Measurements from ENCODE around the gene SUSD5. TPM values are rescaled to one million over a fixed set of nuclear protein-coding genes. Genes with fewer than 3 reads are reported as not detected.
A peak's percentile ranks its signal among the peaks of the same experiment; 100 is the strongest.

SUSD5 gene
- total RNA-seq, 4 donors from 2014 or later, result 0.42 to 2.3 (median 1.3) TPM

DNA sequence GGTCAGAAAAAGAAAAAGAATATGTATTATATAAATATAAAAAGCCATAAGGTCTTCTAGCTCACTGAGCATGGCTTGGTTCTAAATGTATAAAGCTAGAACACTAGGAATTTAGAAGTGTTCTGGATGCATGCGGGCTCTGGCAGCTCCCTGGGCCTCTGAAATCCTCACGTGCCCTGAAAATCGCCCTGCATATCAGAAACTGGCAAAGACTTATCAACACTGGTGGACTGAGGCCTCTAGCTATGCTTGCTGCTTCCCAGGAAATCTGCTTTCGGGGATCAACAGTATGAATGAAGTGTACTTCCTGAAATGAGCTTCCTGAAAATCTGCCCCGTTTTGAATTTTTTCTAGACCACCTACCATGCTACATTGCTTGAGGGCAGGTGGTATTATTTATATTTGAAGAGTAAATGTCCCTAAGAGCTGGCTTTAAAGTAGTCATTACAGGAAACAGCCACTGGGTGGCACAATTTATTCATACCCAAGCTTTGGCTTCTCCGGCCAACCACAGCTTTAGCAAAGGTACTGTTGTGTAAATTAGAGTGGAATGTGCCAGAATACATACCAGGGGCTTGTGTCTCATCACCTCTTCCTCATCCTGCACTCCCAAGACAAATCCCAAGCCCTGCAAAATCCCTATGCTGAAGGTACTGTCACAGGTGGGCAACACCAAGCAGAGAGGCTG is 87.1 kb downstream of the SUSD5 start:
- no peak for DNase-seq (ENCODE audit: extremely low spot score)
- WGBS, result 34% methylated on average over 6 of the region's 6 CpGs
- Histone ChIP-seq H3K4me1 (peaks cover 0 to 5% (median 4%) of the 10 kb centered on the region in 4 donors), H3K27ac (replicated peaks in 1 of 4) (no peak overlapping the region), H3K36me3 (peaks cover 50 to 86% (median 78%) of the 10 kb centered on the region in 4 donors), H3K9me3 (no peaks in the 10 kb centered on the region), H3K27me3 (no peaks in the 10 kb centered on the region), H3K4me3 (no peak overlapping the region)
- intact Hi-C loops (cut with DNase I), result loop anchor here (1.0 kb wide), 1 partner anchor 242 kb away; no protein-coding TSS in a partner anchor
- no peak for TF ChIP-seq EP300 (IDR thresholded peaks at IDR 0.05)
- TF ChIP-seq, protein P1, sequence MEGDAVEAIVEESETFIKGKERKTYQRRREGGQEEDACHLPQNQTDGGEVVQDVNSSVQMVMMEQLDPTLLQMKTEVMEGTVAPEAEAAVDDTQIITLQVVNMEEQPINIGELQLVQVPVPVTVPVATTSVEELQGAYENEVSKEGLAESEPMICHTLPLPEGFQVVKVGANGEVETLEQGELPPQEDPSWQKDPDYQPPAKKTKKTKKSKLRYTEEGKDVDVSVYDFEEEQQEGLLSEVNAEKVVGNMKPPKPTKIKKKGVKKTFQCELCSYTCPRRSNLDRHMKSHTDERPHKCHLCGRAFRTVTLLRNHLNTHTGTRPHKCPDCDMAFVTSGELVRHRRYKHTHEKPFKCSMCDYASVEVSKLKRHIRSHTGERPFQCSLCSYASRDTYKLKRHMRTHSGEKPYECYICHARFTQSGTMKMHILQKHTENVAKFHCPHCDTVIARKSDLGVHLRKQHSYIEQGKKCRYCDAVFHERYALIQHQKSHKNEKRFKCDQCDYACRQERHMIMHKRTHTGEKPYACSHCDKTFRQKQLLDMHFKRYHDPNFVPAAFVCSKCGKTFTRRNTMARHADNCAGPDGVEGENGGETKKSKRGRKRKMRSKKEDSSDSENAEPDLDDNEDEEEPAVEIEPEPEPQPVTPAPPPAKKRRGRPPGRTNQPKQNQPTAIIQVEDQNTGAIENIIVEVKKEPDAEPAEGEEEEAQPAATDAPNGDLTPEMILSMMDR (IDR thresholded peaks at IDR 0.05), result peak; percentile 67 to 79 (median 73)
- TF ChIP-seq POLR2A (IDR thresholded peaks at IDR 0.05; ENCODE audit: low read depth), result no peak

DNA sequence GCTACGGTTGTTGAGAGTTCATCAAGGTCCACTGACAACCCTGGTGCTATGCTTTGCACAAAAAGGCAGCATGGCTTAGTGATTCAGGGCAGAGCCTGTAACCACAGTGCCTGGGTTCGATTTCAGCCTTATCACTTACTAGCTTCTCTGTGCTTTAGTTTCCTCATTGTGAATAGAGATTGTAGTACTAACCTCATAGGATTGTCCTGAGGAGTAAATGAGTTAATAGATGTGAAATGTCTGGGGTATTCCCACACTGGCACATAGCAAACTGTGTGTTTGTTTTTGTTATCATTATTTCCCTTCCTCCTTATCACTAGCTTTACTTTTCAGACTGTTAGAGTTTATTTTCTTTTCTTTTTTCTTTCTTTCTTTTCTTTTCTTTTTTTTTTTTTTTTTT is 88.5 kb downstream of the SUSD5 start:
- Histone ChIP-seq H3K27me3 (no peaks in the 10 kb centered on the region), H3K27ac (replicated peaks in 1 of 4) (no peak overlapping the region), H3K36me3 (peaks cover 41 to 85% (median 79%) of the 10 kb centered on the region in 4 donors), H3K4me1 (peaks cover 0 to 5% (median 4%) of the 10 kb centered on the region in 4 donors), H3K4me3 (no peak overlapping the region), H3K9me3 (no peaks in the 10 kb centered on the region)
- TF ChIP-seq POLR2AphosphoS5 (IDR thresholded peaks at IDR 0.05) (no peak), POLR2A (IDR thresholded peaks at IDR 0.05; ENCODE audit: low read depth) (no peak), EP300 (IDR thresholded peaks at IDR 0.05) (no peak)
- TF ChIP-seq, protein P1 (IDR thresholded peaks at IDR 0.05), result no peak
- intact Hi-C loops (cut with DNase I), result no loop called here
- 96% methylated on average over 2 of the region's 2 CpGs for WGBS
- DNase-seq (ENCODE audit: extremely low spot score), result peak; percentile 34

- DNase-seq (ENCODE audit: extremely low spot score), result no peak
- 53% methylated on average over 1 of the region's 1 CpG for WGBS
- no peaks in the 10 kb centered on the region for H3K9me3 ChIP-seq
- peaks cover 31 to 85% (median 78%) of the 10 kb centered on the region in 4 donors for H3K36me3 ChIP-seq
- intact Hi-C loops (cut with DNase I), result no loop called here
- TF ChIP-seq EP300 (IDR thresholded peaks at IDR 0.05) (no peak), POLR2A (IDR thresholded peaks at IDR 0.05; ENCODE audit: low read depth) (no peak)
- TF ChIP-seq, protein P1 (IDR thresholded peaks at IDR 0.05), result no peak
- no peaks in the 10 kb centered on the region for H3K27me3 ChIP-seq
- no peak overlapping the region for H3K4me3 ChIP-seq
- H3K27ac ChIP-seq (replicated peaks in 1 of 4), result no peak overlapping the region
- H3K4me1 ChIP-seq, result peaks cover 0 to 5% (median 4%) of the 10 kb centered on the region in 4 donors
Observed at GRCh38 chr3:33128706-33129105, 89.9 kb downstream of the SUSD5 start.

DNA sequence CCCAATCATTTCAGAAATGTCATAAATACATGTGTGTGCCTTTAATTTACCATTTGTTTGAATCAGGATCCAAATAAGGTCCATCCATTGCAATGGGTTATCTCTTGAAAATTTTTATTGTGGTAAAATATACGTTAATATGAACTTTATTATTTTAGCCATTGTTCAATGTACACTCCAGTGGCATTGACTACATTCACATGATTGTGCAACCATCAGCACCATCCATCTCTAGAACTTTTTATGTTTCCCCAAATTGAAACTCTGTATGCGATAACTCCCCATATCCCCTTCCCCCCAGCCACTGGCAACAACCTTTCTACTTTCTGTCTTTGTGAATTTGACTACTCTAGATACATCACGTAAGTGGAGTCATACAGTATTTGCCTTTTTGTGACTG is 92.8 kb downstream of the SUSD5 start:
- TF ChIP-seq EP300 (IDR thresholded peaks at IDR 0.05), result no peak
- 97% methylated on average over 3 of the region's 3 CpGs for WGBS
- intact Hi-C loops (cut with DNase I), result no loop called here
- H3K27me3 ChIP-seq, result no peaks in the 10 kb centered on the region
- H3K4me1 ChIP-seq, result no peaks in the 10 kb centered on the region
- no peaks in the 10 kb centered on the region for H3K9me3 ChIP-seq
- no peak for DNase-seq (ENCODE audit: extremely low spot score)
- H3K36me3 ChIP-seq, result peaks cover 18 to 84% (median 73%) of the 10 kb centered on the region in 4 donors
- no peak overlapping the region for H3K4me3 ChIP-seq
- H3K27ac ChIP-seq (replicated peaks in 1 of 4), result no peak overlapping the region

DNA sequence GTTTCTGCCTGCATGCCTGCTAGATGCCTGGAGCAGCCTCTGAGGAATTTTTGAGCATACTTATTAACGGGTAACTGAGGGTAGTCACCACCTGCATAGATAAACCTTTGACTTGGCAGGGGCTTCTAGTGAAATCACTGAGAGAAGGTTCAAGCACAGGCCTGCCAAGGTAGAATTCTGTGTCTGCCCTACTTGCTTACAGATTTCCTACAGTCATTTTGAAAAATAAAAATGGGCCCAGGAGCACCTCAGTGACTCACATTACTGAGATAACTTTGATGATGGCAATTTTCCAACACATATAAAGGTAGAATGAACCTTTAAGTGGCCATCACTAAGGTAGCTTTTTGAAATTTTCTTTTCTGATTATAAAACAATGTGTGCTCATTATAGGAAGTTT is 94.0 kb downstream of the SUSD5 start:
- Histone ChIP-seq H3K9me3 (no peaks in the 10 kb centered on the region), H3K4me3 (no peak overlapping the region), H3K27ac (replicated peaks in 1 of 4) (no peak overlapping the region), H3K4me1 (peaks cover 0 to 4% (median 0%) of the 10 kb centered on the region in 4 donors), H3K36me3 (peaks cover 14 to 76% (median 70%) of the 10 kb centered on the region in 4 donors), H3K27me3 (no peaks in the 10 kb centered on the region)
- intact Hi-C loops (cut with DNase I), result no loop called here
- WGBS, result 76% methylated on average over 1 of the region's 1 CpG
- no peak for DNase-seq (ENCODE audit: extremely low spot score)
- TF ChIP-seq POLR2A (IDR thresholded peaks at IDR 0.05; ENCODE audit: low read depth) (no peak), POLR2AphosphoS5 (IDR thresholded peaks at IDR 0.05) (no peak), EP300 (IDR thresholded peaks at IDR 0.05) (no peak)
- TF ChIP-seq, protein P1 (IDR thresholded peaks at IDR 0.05), result no peak
